ENCODE data around the gene ANKRD30B.
"Not testable (repeated sequence)": the region's sequence is repeated elsewhere in the genome, so short reads cannot be mapped to it uniquely, and the experiment has no call there.

- not testable (repeated sequence) for TF ChIP-seq EP300, CTCF, POLR2A (IDR thresholded peaks at IDR 0.05)
These were observed 120.9 kb downstream of the ANKRD30B start for GRCh38 chr18:14868825-14869224.
